Measurements from ENCODE around the gene MEGF6. TPM values are rescaled to one million over a fixed set of nuclear protein-coding genes. Genes with fewer than 3 reads are reported as not detected.

The MEGF6 gene
- total and polyA plus RNA-seq, 4 donors: 17.7 to 54.2 (median 48.2) TPM

DNA sequence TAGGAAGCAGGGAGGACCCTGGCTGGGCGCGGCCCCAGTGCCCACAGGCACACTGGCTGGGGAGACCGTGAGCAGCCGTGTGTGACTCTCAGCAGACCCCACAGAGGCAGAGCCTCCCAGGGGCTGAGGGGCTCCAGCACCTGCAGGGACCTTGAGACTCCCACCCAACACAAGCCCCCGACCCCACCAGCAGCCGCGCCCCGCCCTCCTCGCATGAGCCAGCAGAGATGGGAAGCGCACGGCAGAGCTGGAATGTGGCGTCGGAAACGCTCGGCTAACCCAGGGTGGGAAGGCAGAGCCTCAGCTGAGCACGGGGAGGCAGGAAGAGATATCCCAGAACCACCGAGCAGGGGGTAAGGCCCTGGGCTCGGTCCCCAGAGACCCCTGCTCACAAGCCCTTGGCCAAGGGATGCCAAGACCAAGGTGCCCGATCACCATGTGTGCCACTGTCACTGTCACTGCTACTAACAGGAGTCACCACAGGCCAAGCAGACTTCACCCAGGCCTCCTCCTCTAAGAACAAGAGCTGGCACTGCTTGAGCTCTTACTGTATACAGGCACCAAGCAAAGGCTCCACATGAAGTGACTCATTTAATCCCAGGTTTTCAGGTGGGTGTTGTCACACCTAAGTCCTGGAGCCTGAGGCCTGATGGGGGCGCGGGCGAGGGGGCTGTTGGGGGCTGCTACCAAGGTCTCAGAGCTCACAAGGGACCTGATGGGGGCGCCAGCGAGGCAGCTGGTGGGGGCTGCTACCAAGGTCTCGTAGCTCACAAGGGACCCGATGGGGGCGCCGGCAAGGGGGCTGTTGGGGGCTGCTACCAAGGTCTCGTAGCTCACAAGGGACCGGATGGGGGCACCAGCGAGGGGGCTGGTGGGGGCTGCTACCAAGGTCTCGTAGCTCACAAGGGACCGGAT, 20.1 kb downstream of the MEGF6 start:
- H3K9me3 ChIP-seq (ENCODE audit: control insufficient read depth in 4 of 4, insufficient read depth in 3 of 4, low read length in 3 of 4): no peaks in the 10 kb centered on the region
- H3K36me3 ChIP-seq (ENCODE audit: control insufficient read depth in 4 of 4, insufficient read depth in 4 of 4, low read length in 4 of 4): peaks cover 0 to 3% (median 0%) of the 10 kb centered on the region in 4 donors
- DNase-seq (no peak), ATAC-seq (ENCODE audit: insufficient read depth, low FRiP score) (no peak)
- TF ChIP-seq, protein P1, sequence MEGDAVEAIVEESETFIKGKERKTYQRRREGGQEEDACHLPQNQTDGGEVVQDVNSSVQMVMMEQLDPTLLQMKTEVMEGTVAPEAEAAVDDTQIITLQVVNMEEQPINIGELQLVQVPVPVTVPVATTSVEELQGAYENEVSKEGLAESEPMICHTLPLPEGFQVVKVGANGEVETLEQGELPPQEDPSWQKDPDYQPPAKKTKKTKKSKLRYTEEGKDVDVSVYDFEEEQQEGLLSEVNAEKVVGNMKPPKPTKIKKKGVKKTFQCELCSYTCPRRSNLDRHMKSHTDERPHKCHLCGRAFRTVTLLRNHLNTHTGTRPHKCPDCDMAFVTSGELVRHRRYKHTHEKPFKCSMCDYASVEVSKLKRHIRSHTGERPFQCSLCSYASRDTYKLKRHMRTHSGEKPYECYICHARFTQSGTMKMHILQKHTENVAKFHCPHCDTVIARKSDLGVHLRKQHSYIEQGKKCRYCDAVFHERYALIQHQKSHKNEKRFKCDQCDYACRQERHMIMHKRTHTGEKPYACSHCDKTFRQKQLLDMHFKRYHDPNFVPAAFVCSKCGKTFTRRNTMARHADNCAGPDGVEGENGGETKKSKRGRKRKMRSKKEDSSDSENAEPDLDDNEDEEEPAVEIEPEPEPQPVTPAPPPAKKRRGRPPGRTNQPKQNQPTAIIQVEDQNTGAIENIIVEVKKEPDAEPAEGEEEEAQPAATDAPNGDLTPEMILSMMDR (IDR thresholded peaks at IDR 0.05; ENCODE audit: control extremely low read depth, extremely low read depth): no peak
- no peaks in the 10 kb centered on the region for H3K27me3 ChIP-seq (ENCODE audit: control insufficient read depth in 3 of 3, insufficient read depth in 3 of 3, low read length in 2 of 3)
- no peak overlapping the region for H3K4me3 ChIP-seq
- no peak overlapping the region for H3K9ac ChIP-seq (ENCODE audit: insufficient read depth in 1 of 2, low read length in 2 of 2)
- peak overlapping the region in 1 of 2 donors; percentile 65 for H3K27ac ChIP-seq (ENCODE audit: low read depth in 1 of 2, low read length in 1 of 2)
- H3K4me1 ChIP-seq (ENCODE audit: control insufficient read depth in 5 of 5, insufficient read depth in 5 of 5, low read length in 5 of 5): peaks cover 0 to 36% (median 26%) of the 10 kb centered on the region in 5 donors
- 81 to 87% methylated on average over 30 to 33 of the region's 33 CpGs for WGBS, 2 donors

DNA sequence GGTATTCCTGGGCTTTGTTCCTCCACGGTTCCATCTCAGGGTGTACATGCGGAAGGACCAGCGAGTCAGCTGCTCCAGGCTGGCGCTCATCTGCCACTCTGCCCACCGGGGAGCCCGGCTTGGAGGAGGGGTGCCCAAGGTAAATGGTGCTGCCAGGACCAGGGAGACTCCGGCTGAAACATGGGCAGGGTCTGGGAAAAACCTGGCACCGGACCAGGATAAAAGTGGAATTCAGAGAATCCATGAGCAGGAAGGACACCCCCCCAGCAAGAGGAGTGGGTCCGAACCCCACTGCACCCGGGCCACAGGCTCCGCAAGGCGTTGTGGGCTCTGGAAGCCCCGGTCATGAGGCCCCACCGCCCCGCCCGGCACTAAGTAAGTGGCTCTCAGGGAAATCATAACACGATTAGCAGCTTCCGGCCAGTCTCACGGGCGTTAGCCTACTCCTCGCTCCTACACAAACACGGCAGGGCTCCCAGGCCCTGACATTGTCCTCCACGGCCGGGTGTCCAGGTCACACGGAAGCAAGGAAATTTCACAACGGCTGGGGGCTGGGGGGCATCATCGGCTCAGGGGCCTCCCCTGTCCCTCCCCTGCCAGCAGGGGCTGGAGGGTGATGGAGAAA, 21.1 kb downstream of the MEGF6 start:
- DNase-seq (peak; percentile 67 to 85 (median 73)), ATAC-seq (ENCODE audit: insufficient read depth, low FRiP score) (peak; percentile 44)
- no peak overlapping the region for H3K9ac ChIP-seq (ENCODE audit: insufficient read depth in 1 of 2, low read length in 2 of 2)
- no peak overlapping the region for H3K4me3 ChIP-seq
- TF ChIP-seq, protein P1 (IDR thresholded peaks at IDR 0.05; ENCODE audit: control extremely low read depth, extremely low read depth): no peak
- peaks cover 0 to 36% (median 26%) of the 10 kb centered on the region in 5 donors for H3K4me1 ChIP-seq (ENCODE audit: control insufficient read depth in 5 of 5, insufficient read depth in 5 of 5, low read length in 5 of 5)
- WGBS, 2 donors: 47 to 53% methylated on average over 27 of the region's 27 CpGs
- no peaks in the 10 kb centered on the region for H3K9me3 ChIP-seq (ENCODE audit: control insufficient read depth in 4 of 4, insufficient read depth in 3 of 4, low read length in 3 of 4)
- H3K27ac ChIP-seq (ENCODE audit: low read depth in 1 of 2, low read length in 1 of 2): peak overlapping the region in 1 of 2 donors; percentile 65
- H3K36me3 ChIP-seq (ENCODE audit: control insufficient read depth in 4 of 4, insufficient read depth in 4 of 4, low read length in 4 of 4): peaks cover 0 to 11% (median 0%) of the 10 kb centered on the region in 4 donors
- no peaks in the 10 kb centered on the region for H3K27me3 ChIP-seq (ENCODE audit: control insufficient read depth in 3 of 3, insufficient read depth in 3 of 3, low read length in 2 of 3)

DNA sequence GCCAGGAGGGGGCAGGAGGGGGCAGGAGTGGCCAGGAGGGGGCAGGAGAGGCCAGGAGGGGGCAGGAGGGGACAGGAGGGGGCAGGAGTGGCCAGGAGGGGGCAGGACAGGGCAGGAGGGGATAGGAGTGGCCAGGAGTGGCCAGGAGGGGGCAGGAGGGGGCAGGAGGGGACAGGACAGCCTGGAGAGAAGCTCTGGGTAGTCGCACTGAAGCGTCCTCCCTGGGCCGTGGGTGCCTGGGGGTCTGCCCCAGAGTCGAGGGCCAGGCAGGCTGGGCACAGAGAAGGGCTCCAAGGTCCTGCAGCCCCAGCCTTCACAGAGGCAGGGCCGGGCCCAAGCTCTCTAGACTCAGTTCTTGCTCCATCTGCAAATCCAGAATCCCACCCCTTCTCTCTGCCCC, 22.9 kb downstream of the MEGF6 start:
- H3K4me3 ChIP-seq: no peak overlapping the region
- H3K9me3 ChIP-seq (ENCODE audit: control insufficient read depth in 4 of 4, insufficient read depth in 3 of 4, low read length in 3 of 4): no peaks in the 10 kb centered on the region
- H3K27ac ChIP-seq (ENCODE audit: low read depth in 1 of 2, low read length in 1 of 2): no peak overlapping the region
- DNase-seq: no peak
- ATAC-seq (ENCODE audit: insufficient read depth, low FRiP score): no peak
- H3K27me3 ChIP-seq (ENCODE audit: control insufficient read depth in 3 of 3, insufficient read depth in 3 of 3, low read length in 2 of 3): no peaks in the 10 kb centered on the region
- H3K36me3 ChIP-seq (ENCODE audit: control insufficient read depth in 4 of 4, insufficient read depth in 4 of 4, low read length in 4 of 4): peaks cover 0 to 15% (median 0%) of the 10 kb centered on the region in 4 donors
- no peak overlapping the region for H3K9ac ChIP-seq (ENCODE audit: insufficient read depth in 1 of 2, low read length in 2 of 2)
- TF ChIP-seq, protein P1 (IDR thresholded peaks at IDR 0.05; ENCODE audit: control extremely low read depth, extremely low read depth): no peak
- 79 to 82% methylated on average over 2 to 5 of the region's 5 CpGs for WGBS, 2 donors
- H3K4me1 ChIP-seq (ENCODE audit: control insufficient read depth in 5 of 5, insufficient read depth in 5 of 5, low read length in 5 of 5): peaks cover 0 to 36% (median 23%) of the 10 kb centered on the region in 5 donors
